A549 (cell line): ENCODE measurements around the gene ELAVL1. TPM values are rescaled to one million over a fixed set of nuclear protein-coding genes. Genes with fewer than 3 reads are reported as not detected.

Source experiments
- ATAC-seq, 2 experiments: fragments of 200-7000 bp in 1 of 2; fragments of >200 bp in 1 of 2; cut with Nextera tagmentation in 1 of 2; cut with Tn5 transposase in 1 of 2; 3 replicates each; pipeline versions ENCODE4 v1.8.0 to v1.9.1; 2018 to 2020; ENCODE audit warnings: mild to moderate bottlenecking in 1 of 2, moderate library complexity in 1 of 2
- CTCF ChIA-PET: fragments of 300-600 bp; sonication (Branson Sonifier 250); formaldehyde crosslinking; extraction: SDS; loops from one replicate; lab custom pipeline; 2021; ENCODE audit warnings: antibody characterized with exemption, inconsistent platforms; lab: Yijun Ruan, JAX
- POLR2A ChIA-PET: fragments of 350-600 bp; formaldehyde crosslinking; extraction: SDS; loops from one replicate; lab custom pipeline; 2021; ENCODE audit warnings: antibody characterized with exemption, inconsistent platforms; lab: Yijun Ruan, JAX
- DNase-seq, 2 experiments: peaks; one replicate each; pipeline versions ENCODE4 v3.0.0 to v3.0.0-alpha.2; 2011 to 2016; ENCODE audit warnings: low read depth in 1 of 2, low spot score in 1 of 2
- FAIRE-seq: peaks from 2 replicates; lab custom pipeline; 2011; peaks lifted over from hg19 to GRCh38; lab: Jason Lieb, UNC
- H3K27ac ChIP-seq, 2 experiments: fragments of >200 bp; sonication (Bioruptor Twin); formaldehyde crosslinking; 3 replicates each; pipeline ENCODE4 v1.5.1; 2016 to 2017
- H3K4me1 ChIP-seq: fragments of >200 bp; sonication (Bioruptor Twin); formaldehyde crosslinking; 3 replicates; pipeline ENCODE4 v1.6.1; 2016
- H3K4me2 ChIP-seq: fragments of >200 bp; sonication (Bioruptor Twin); formaldehyde crosslinking; 3 replicates; pipeline ENCODE4 v1.6.1; 2016
- H3K4me3 ChIP-seq: fragments of >200 bp; sonication (Bioruptor Twin); formaldehyde crosslinking; 3 replicates; pipeline ENCODE4 v1.5.1; 2016
- H3K9me3 ChIP-seq: fragments of >200 bp; sonication (Bioruptor Twin); formaldehyde crosslinking; 3 replicates; pipeline ENCODE4 v1.6.1; 2016
- ATOH8 ChIP-seq: fragments of 250-450 bp; sonication (Bioruptor Pico); IDR thresholded peaks from 2 replicates; pipeline ENCODE4 v1.5.0; 2020; ENCODE audit warnings: low read depth, mild to moderate bottlenecking, moderate library complexity
- BCL3 ChIP-seq: fragments of >200 bp; sonication (Bioruptor Twin); formaldehyde crosslinking; IDR thresholded peaks from 3 replicates; pipeline ENCODE4 v1.6.1; 2016
- CHD4 ChIP-seq: fragments of 200-600 bp; sonication (generic); IDR thresholded peaks from 2 replicates; pipeline ENCODE4 v1.6.1; 2016; ENCODE audit warnings: antibody characterized with exemption, mild to moderate bottlenecking, borderline replicate concordance
- CTCF ChIP-seq: fragments of >200 bp; sonication (Bioruptor Twin); formaldehyde crosslinking; IDR thresholded peaks from 3 replicates; pipeline ENCODE4 v1.5.1; 2016
- EHMT2 ChIP-seq: fragments of 200-600 bp; sonication (generic); IDR thresholded peaks from 2 replicates; pipeline ENCODE4 v1.6.1; 2016; ENCODE audit warnings: antibody characterized with exemption, low read depth, mild to moderate bottlenecking, moderate library complexity
- EP300 ChIP-seq, 2 experiments: fragments of >200 bp; sonication (Bioruptor Twin); formaldehyde crosslinking; IDR thresholded peaks; 2 replicates in 1 of 2; 3 replicates in 1 of 2; pipeline ENCODE4 v1.6.1; 2016 to 2017
- FOXS1 ChIP-seq: fragments of 250-450 bp; sonication (Bioruptor Pico); IDR thresholded peaks from 2 replicates; pipeline ENCODE4 v1.5.0; 2020; ENCODE audit warnings: mild to moderate bottlenecking, moderate library complexity
- HOXB5 ChIP-seq: fragments of 250-450 bp; sonication (Bioruptor Pico); IDR thresholded peaks from 2 replicates; pipeline ENCODE4 v1.5.0; 2020; ENCODE audit warnings: mild to moderate bottlenecking, moderate library complexity
- MAFK ChIP-seq: fragments of 450-650 bp; IDR thresholded peaks from 2 replicates; pipeline ENCODE4 v1.6.1; 2014; ENCODE audit not compliant: partially characterized antibody
- MAX ChIP-seq: IDR thresholded peaks from 2 replicates; pipeline ENCODE4 v1.6.1; 2012
- MAZ ChIP-seq: fragments of 150-350 bp; IDR thresholded peaks from 2 replicates; pipeline ENCODE4 v1.6.1; 2014; ENCODE audit warnings: antibody characterized with exemption, low read depth, low read length, borderline replicate concordance
- NPAS2 ChIP-seq: fragments of 250-450 bp; sonication (Bioruptor Pico); IDR thresholded peaks from 2 replicates; pipeline ENCODE4 v1.8.0; 2022; ENCODE audit warnings: mild to moderate bottlenecking, moderate library complexity, borderline replicate concordance
- RARB ChIP-seq: fragments of 250-450 bp; sonication (Bioruptor Pico); IDR thresholded peaks from 2 replicates; pipeline ENCODE4 v1.8.0; 2021; ENCODE audit warnings: mild to moderate bottlenecking, moderate library complexity
- REST ChIP-seq: fragments of 200-600 bp; sonication (generic); IDR thresholded peaks from 2 replicates; pipeline ENCODE4 v1.6.1; 2016; ENCODE audit warnings: antibody characterized with exemption, mild to moderate bottlenecking, moderate library complexity
- SMC3 ChIP-seq: fragments of >200 bp; sonication (Bioruptor Twin); formaldehyde crosslinking; IDR thresholded peaks from 3 replicates; pipeline ENCODE4 v1.6.1; 2018; ENCODE audit warnings: inconsistent platforms
- ZFP36 ChIP-seq: fragments of 450-650 bp; IDR thresholded peaks from 2 replicates; pipeline ENCODE4 v1.6.1; 2014; ENCODE audit warnings: borderline replicate concordance; ENCODE audit not compliant: partially characterized antibody
- WGBS: methylation state at CpG from one replicate; pipeline ENCODE4 v1.1.6; 2017; ENCODE audit errors: missing lambda C conversion rate; 5-methylcytosine and 5-hydroxymethylcytosine counted together
- polyA plus RNA-seq, 4 experiments: library from polyadenylated mRNA; depleted of rRNA in 3 of 4; stranded (reverse); fragments of >200 nt; fragmentation: RNase III in 1 of 4; extraction: RNeasy Plus Mini Kit Qiagen cat#74134 plus additional on column Dnase treatment in 1 of 4; gene quantifications; 2 replicates in 3 of 4; 3 replicates in 1 of 4; pipeline ENCODE4 v1.2.3, GENCODE V29; 2011 to 2017
- TF ChIP-seq, protein P1 (sequence below): fragments of >200 bp; sonication (Bioruptor Twin); formaldehyde crosslinking; IDR thresholded peaks from 2 replicates; pipeline ENCODE4 v1.6.1; 2016
- TF ChIP-seq, protein P2 (sequence below): fragments of 250-450 bp; sonication (Bioruptor Pico); IDR thresholded peaks from 2 replicates; pipeline ENCODE4 v1.5.0; 2021; ENCODE audit warnings: mild to moderate bottlenecking, moderate library complexity, borderline replicate concordance

The ELAVL1 gene
- polyA plus RNA-seq, 2 of the 4 experiments (the other 2 are of a cell fraction) = 39.3 to 55.6 TPM

GRCh38 chr19:7940841-7941240 is 64.6 kb downstream of the ELAVL1 start (continued):
- no peak for TF ChIP-seq CTCF
- no peak for TF ChIP-seq RARB (CRISPR knock-in tag)

DNA sequence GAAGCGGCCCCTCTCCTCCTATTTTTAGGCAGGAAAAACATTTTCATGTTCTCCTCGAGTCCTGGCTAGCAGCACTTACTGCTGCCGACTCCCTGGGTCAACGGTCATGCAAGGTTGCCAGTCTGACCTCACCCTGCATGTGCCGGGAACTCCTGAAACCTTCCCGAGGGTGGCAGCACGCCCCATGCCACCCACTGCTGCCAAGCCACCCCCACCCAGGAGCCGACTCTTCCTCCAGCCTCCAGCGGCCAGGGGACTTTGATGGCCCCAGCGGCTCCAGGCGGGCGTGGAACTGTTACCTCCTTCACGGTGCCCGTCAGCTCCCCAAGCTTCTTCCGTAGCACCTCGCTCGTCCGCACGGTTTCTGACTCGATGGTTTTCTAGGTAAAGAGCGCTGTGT is 70.7 kb downstream of the ELAVL1 start:
- DNase-seq (no peak), FAIRE-seq (no peak), ATAC-seq (no peak)
- Histone ChIP-seq H3K4me1 (no peaks in the 10 kb centered on the region; the same call in 2 of the 3 replicates), H3K9me3 (no peaks in the 10 kb centered on the region), H3K4me2 (no peak overlapping the region), H3K4me3 (no peak overlapping the region), H3K27ac (no peak overlapping the region)
- POLR2A ChIA-PET = interaction anchor here (0.6 to 1.4 kb wide), 2 partner anchors 9 to 15 kb away, joined by 3 to 5 read pairs; partner anchors contain the start of genes SNAPC2 and TIMM44
- WGBS = 88% methylated on average over 21 of the region's 21 CpGs
- CTCF ChIA-PET = interaction anchor here (1.8 kb wide), 1 partner anchor 9 kb away, joined by 7 read pairs; the partner anchor contains the start of gene TIMM44
- TF ChIP-seq, protein P1, sequence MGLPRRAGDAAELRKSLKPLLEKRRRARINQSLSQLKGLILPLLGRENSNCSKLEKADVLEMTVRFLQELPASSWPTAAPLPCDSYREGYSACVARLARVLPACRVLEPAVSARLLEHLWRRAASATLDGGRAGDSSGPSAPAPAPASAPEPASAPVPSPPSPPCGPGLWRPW = no peak
- TF ChIP-seq MAZ (no peak), EP300 (IDR thresholded peaks at IDR 0.05) (no peak), REST (no peak), MAX (no peak), FOXS1 (CRISPR knock-in tag) (no peak), HOXB5 (CRISPR knock-in tag) (no peak), SMC3 (no peak), BCL3 (no peak), EHMT2 (no peak), MAFK (no peak), ATOH8 (CRISPR knock-in tag) (no peak), NPAS2 (no peak), ZFP36 (no peak), CHD4 (no peak)
- TF ChIP-seq, protein P2, sequence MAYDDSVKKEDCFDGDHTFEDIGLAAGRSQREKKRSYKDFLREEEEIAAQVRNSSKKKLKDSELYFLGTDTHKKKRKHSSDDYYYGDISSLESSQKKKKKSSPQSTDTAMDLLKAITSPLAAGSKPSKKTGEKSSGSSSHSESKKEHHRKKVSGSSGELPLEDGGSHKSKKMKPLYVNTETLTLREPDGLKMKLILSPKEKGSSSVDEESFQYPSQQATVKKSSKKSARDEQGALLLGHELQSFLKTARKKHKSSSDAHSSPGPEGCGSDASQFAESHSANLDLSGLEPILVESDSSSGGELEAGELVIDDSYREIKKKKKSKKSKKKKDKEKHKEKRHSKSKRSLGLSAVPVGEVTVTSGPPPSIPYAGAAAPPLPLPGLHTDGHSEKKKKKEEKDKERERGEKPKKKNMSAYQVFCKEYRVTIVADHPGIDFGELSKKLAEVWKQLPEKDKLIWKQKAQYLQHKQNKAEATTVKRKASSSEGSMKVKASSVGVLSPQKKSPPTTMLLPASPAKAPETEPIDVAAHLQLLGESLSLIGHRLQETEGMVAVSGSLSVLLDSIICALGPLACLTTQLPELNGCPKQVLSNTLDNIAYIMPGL (CRISPR knock-in tag) = no peak
